Left colon (tissue), 2 donors: ENCODE results near the gene PPP1R3G. TPM values are rescaled to one million over a fixed set of nuclear protein-coding genes. Genes with fewer than 3 reads are reported as not detected.

Source experiments
- ATAC-seq: fragments of 200-7000 bp; cut with Tn5 transposase; one replicate; pipeline ENCODE4 v1.9.1; 2020; ENCODE audit warnings: mild to moderate bottlenecking, moderate library complexity
- DNase-seq, 2 donors: peaks; one replicate each; pipeline ENCODE4 v3.0.0-alpha.2; 2020
- intact Hi-C, 2 donors: fragments of 100-400 bp; cut with DNase I in 1 of 2; cut with micrococcal nuclease in 1 of 2; formaldehyde crosslinking; loops; one replicate each; pipeline versions ENCODE4 v1.11.2 to v1.14.0; 2022; cut with DNase I, micrococcal nuclease
- total RNA-seq, 2 donors: library from RNA; stranded (reverse); fragmentation: NEBNext Ultra II Directional; extraction: Animal tissue kit (Norgen Biotek cat#: 25700); gene quantifications; one replicate each; pipeline ENCODE4 v1.2.1, GENCODE V29; 2021
- donor health status: DM: no; HTN: no; CAD: no.
- donor health status: DM: yes; HTN: yes; CAD: no.

PPP1R3G gene
- total RNA-seq, 2 donors from 2014 or later: 0.98 to 1.6 TPM

DNA sequence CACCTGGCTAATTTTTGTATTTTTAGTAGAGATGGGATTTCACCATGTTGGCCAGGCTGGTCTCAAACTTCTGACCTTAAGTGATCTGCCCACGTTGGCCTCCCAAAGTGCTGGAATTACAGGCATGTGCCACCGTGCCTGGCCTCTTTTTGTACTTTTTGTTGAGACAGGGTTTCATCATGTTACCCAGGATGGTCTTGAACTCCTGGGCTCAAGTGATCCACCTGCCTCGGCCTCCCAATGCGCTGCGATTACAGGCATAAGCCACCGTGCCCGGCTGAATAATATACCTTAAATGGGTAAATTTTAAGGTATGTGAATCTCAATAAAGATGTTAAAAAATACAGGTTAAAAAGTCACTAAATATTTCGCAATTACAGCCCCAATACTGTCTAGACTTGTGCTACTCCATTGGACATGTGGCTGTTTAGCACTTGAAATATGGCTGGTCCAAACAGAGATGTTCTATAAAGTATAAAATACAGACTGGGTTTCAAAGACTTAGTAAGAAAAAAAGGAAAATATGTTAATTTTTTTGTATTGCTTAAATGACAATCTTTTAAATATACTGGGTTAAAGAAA, 42.1 kb downstream of the PPP1R3G start:
- intact Hi-C loops: no loop called here
- ATAC-seq: no peak

DNA sequence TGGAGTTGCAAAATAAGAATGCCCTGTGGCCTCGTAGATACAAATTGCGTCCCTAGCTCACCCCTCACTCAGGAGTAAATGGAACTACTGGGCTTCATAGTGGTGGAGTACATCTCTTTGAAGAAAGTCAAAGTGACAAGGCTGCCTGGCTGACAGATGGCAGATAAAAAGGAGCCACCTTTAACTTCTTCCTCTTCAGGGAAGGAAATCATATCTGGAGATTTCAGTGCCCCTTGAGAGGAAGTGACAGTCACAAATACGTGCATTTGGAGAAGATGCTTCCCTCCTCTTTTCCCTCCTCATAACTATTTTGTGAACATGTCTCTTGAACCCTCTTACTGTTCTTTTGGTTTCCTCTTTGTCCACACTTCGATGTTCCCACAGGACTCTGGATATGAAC, 43.2 kb downstream of the PPP1R3G start:
- no peak for DNase-seq
- intact Hi-C loops: no loop called here
- ATAC-seq: no peak

More for the DNA sequence above, 42.1 kb downstream of the PPP1R3G start:
- no peak for DNase-seq

DNA sequence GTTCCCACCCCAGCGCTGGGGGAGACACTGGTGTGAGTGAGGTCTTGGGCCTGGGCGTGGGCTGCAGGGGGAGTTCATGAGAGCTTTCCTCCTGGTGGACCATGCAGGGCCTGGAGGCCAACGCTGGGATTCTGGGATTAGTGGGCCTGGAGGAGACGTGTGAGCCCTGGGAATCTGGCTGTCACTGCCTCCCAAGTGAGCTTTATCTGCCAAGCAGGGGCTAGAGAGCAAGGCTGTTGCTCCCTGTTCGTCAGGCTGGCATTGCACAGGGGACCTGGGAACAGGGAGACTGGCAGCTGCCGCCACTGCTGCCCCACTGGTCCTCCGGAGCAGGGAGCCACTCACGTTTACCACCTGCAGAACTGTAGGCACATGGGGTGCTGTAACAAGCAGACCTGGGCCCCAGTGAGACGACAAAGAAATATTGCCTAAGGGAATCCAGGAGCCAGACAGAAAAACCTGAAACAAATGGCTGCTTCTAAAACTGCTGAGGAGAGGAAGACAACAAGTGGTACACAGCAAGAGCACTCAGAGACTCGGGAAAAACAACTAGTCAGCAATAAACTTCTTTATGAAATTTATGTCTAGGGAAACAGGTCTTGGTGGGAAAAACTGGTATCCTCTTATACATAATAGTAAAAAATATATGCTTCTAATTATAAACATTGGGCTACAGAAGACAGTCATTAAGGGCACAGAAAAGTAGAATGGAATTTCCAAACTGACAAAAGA, 45.2 kb downstream of the PPP1R3G start:
- DNase-seq: no peak
- ATAC-seq: no peak
- intact Hi-C loops: no loop called here

DNA sequence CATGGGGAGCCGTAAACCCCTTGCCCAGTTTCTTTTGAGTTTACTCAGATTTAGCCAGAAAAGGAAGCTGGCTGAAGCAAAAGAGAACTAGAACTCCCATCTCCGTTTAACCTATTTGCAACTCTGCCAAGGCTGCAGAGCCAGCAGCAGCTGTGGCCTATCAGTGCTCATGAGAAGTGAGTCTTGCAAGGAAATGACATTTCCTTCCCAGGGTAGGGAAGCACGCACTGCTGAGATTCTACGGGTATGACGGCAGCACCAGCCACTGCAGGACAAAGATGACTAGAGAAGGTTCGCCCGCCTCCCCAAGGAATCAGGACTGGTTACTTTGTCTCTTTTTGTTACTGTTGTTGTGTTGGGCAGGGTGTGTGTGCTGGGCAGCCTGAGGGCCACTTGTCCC, 47.6 kb downstream of the PPP1R3G start:
- intact Hi-C loops: no loop called here
- DNase-seq: peak; percentile 34 to 52
- peak; percentile 30 for ATAC-seq

DNA sequence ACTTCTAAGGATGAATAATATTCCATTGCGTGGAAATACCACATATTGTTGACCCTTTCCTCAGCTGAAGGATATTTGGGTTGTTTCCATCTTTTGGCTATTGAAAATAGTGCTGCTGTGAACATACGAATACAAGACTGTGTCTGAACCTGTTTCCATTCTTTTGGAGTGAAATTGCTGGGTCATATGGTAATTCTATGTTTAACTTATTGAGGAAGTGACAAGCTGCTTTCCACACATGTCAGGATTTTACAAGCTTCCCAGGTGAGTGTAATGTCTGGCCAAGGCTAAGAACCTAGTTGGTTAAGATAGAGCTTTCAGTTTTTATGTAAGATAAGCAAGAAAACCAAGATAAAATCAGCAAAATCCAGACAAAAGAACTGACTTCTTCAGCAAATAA, 48.8 kb downstream of the PPP1R3G start:
- DNase-seq (no peak), ATAC-seq (peak; percentile 96)
- intact Hi-C loops: no loop called here

DNA sequence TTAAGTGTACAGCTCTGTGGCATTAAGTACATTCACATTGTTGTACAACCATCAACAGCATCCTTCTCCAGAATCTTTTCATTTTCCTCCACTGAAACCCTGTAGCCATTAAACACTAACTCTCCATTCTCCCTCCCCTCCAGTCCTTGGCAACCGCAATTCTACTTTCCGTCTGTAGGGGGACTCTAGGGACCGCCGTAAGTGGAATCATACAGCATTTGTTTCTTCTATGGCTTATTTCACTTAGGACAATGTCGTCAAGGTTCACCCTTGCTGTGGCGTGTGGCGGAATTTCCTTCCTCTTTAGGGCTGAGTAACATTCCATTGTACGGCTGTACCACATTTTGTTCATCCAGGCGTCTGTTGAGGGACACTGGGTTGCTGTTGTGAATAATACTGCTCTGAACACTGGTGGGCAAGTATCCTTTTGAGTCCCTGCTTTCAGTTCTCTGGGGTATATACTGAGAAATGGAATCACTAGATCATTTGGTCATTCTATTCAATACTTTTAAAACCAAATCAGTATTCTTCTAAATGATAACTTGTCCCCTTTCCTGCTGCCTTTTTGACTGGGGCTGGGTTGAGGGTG, 50.7 kb downstream of the PPP1R3G start:
- ATAC-seq: no peak
- intact Hi-C loops: no loop called here
- DNase-seq: no peak

DNA sequence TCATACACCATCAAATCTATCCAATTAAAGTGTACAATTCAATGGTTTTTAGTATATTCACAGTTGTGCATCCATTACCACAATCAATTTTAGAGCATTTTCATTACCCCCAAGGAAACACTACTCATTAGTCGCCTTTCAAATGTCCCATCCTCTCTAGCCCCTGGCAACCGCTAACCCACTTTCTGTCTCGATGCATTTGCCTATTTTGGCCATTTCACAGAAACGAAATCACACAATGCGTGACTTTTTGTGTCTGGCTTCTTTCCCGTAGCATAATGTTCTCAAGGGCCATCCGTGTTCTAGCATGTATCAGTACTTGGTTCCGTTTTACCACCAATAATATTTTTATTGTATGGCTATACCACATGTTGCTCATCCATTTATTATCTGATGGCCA, 51.7 kb downstream of the PPP1R3G start:
- intact Hi-C loops: no loop called here
- no peak for ATAC-seq

More for the DNA sequence above, 51.7 kb downstream of the PPP1R3G start:
- DNase-seq: no peak

Other genes with a start within 250 kb of the PPP1R3G start
- gene RPP40, start 81.3 kb upstream of the PPP1R3G start, total RNA-seq: 1 to 10 TPM; 3.3 to 3.4 TPM
- 10 to 100 TPM; 12.1 to 12.5 TPM for gene LYRM4, start 175.6 kb downstream of the PPP1R3G start, total RNA-seq
- gene FARS2, start 176.2 kb downstream of the PPP1R3G start, total RNA-seq: 10 to 100 TPM; 15.4 to 15.7 TPM